Measurements from ENCODE around the gene JKAMP.

DNA sequence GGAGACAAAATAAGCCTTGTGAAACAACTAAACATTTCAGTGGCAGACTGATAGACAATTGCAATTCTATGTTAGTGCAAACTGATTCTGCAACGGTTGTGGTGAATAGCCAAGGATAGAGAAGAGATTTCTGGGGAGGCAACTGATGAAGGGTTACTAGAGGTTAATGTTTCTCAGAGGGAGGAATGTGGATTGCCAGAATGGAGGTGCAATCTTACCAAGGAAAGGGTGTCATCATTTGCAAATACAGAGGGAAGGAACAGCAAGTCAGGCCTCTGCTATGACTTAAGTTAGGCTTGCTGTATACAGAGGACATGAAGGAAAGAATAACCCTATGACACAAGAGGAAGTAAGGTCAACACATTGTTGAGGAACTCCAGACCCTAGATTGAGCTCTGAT is 56.5 kb downstream of the JKAMP start:
- no peak for TF ChIP-seq ZNF274 (IDR thresholded peaks at IDR 0.05; ENCODE audit: low read depth, low read length)
- TF ChIP-seq YY1 (IDR thresholded peaks at IDR 0.05; ENCODE audit: insufficient read depth, insufficient read length) = no peak

Data from NT2/D1 (cell line).